Measurements from ENCODE around the gene ZBTB8B. TPM values are rescaled to one million over a fixed set of nuclear protein-coding genes. Genes with fewer than 3 reads are reported as not detected.

ZBTB8B gene
- polyA plus RNA-seq, 1 donor from 2014 or later, result 5.0 TPM

DNA sequence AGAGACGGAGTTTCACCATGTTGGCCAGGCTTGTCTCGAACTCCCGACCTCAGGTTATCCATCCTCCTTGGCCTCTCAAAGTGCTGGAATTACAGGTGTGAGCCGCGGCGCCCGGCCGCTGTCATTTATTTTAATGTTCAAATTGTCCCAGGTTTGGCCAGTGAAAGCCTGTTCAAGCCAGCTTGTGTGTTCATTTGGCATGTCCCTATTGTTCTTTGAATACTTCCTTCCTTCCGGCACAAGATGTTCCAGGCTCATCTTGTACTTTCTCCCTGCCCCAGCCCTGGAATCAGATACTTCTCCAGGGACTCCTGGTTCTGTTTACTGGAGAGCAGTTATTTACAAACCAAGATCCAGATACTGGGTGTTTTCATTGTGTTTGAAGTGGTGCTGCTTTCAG lies 37.0 kb downstream of the ZBTB8B start:
- Histone ChIP-seq H3K9me3 (ENCODE audit: low read length) (no peaks in the 10 kb centered on the region), H3K9me2 (ENCODE audit: insufficient read depth, low read length) (no peaks in the 10 kb centered on the region), H3K27me3 (ENCODE audit: insufficient read depth, low read depth, low read length) (no peaks in the 10 kb centered on the region), H3F3A (ENCODE audit: insufficient read depth, low read length, poor library complexity, severe bottlenecking) (no peaks in the 10 kb centered on the region), H3K27ac (ENCODE audit: low read length) (no peak overlapping the region), H3K36me3 (ENCODE audit: insufficient read depth, low read length) (no peaks in the 10 kb centered on the region), H2AFZ (ENCODE audit: low read depth, low read length) (no peak overlapping the region), H3K79me2 (replicated peaks; ENCODE audit: insufficient read depth, low read length) (no peaks in the 10 kb centered on the region), H4K20me1 (ENCODE audit: insufficient read depth) (no peaks in the 10 kb centered on the region), H3K4me3 (ENCODE audit: low read length) (no peak overlapping the region), H3K4me2 (ENCODE audit: low read length) (no peak overlapping the region), H3K9ac (ENCODE audit: low read length) (no peak overlapping the region)
- no peak for TF ChIP-seq EZH2 (IDR thresholded peaks at IDR 0.05; ENCODE audit: borderline replicate concordance, insufficient read depth, low read length, poor library complexity, severe bottlenecking)
- TF ChIP-seq TAF1 (IDR thresholded peaks at IDR 0.05; ENCODE audit: low read depth), result no peak
- no peak for TF ChIP-seq EP300 (conservative IDR thresholded peaks at IDR 0.05; ENCODE audit: poor library complexity, severe bottlenecking)
- TF ChIP-seq, protein P1, sequence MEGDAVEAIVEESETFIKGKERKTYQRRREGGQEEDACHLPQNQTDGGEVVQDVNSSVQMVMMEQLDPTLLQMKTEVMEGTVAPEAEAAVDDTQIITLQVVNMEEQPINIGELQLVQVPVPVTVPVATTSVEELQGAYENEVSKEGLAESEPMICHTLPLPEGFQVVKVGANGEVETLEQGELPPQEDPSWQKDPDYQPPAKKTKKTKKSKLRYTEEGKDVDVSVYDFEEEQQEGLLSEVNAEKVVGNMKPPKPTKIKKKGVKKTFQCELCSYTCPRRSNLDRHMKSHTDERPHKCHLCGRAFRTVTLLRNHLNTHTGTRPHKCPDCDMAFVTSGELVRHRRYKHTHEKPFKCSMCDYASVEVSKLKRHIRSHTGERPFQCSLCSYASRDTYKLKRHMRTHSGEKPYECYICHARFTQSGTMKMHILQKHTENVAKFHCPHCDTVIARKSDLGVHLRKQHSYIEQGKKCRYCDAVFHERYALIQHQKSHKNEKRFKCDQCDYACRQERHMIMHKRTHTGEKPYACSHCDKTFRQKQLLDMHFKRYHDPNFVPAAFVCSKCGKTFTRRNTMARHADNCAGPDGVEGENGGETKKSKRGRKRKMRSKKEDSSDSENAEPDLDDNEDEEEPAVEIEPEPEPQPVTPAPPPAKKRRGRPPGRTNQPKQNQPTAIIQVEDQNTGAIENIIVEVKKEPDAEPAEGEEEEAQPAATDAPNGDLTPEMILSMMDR (IDR thresholded peaks at IDR 0.05; ENCODE audit: poor library complexity, severe bottlenecking), result no peak
- TF ChIP-seq RAD21 (conservative IDR thresholded peaks at IDR 0.05), result no peak
- TF ChIP-seq MXI1 (conservative IDR thresholded peaks at IDR 0.05; ENCODE audit: poor library complexity, severe bottlenecking), result no peak
- no peak for TF ChIP-seq POLR2AphosphoS5 (IDR thresholded peaks at IDR 0.05)
- no peak for TF ChIP-seq SMC3 (conservative IDR thresholded peaks at IDR 0.05; ENCODE audit: poor library complexity)
- TF ChIP-seq, protein P2, sequence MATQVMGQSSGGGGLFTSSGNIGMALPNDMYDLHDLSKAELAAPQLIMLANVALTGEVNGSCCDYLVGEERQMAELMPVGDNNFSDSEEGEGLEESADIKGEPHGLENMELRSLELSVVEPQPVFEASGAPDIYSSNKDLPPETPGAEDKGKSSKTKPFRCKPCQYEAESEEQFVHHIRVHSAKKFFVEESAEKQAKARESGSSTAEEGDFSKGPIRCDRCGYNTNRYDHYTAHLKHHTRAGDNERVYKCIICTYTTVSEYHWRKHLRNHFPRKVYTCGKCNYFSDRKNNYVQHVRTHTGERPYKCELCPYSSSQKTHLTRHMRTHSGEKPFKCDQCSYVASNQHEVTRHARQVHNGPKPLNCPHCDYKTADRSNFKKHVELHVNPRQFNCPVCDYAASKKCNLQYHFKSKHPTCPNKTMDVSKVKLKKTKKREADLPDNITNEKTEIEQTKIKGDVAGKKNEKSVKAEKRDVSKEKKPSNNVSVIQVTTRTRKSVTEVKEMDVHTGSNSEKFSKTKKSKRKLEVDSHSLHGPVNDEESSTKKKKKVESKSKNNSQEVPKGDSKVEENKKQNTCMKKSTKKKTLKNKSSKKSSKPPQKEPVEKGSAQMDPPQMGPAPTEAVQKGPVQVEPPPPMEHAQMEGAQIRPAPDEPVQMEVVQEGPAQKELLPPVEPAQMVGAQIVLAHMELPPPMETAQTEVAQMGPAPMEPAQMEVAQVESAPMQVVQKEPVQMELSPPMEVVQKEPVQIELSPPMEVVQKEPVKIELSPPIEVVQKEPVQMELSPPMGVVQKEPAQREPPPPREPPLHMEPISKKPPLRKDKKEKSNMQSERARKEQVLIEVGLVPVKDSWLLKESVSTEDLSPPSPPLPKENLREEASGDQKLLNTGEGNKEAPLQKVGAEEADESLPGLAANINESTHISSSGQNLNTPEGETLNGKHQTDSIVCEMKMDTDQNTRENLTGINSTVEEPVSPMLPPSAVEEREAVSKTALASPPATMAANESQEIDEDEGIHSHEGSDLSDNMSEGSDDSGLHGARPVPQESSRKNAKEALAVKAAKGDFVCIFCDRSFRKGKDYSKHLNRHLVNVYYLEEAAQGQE (IDR thresholded peaks at IDR 0.05; ENCODE audit: borderline replicate concordance), result no peak

DNA sequence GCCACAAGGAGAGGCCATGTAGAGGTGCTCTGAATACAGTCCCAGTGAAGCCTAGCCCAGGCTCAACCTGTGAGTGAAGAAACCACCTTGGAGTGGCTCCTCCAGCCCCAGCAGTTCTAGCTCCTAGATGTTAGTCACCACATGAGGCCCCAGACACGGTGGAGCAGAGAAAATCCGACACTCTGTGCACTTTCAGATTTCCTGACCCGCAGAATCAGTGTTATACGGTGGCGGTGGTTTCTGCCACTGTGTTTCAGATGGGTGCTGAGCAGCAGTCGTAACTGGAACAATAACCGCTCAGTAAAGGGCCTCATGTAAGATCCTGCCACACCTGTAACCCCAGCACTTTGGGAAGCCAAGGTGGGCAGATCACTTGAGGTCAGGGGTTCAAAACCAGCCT lies 38.3 kb downstream of the ZBTB8B start:
- H3K27ac ChIP-seq (ENCODE audit: low read length), result no peak overlapping the region
- no peaks in the 10 kb centered on the region for H3K36me3 ChIP-seq (ENCODE audit: insufficient read depth, low read length)
- H2AFZ ChIP-seq (ENCODE audit: low read depth, low read length), result no peak overlapping the region
- no peaks in the 10 kb centered on the region for H3K9me2 ChIP-seq (ENCODE audit: insufficient read depth, low read length)
- H4K20me1 ChIP-seq (ENCODE audit: insufficient read depth), result no peaks in the 10 kb centered on the region
- no peaks in the 10 kb centered on the region for H3K9me3 ChIP-seq (ENCODE audit: low read length)
- H3K9ac ChIP-seq (ENCODE audit: low read length), result no peak overlapping the region
- no peaks in the 10 kb centered on the region for H3F3A ChIP-seq (ENCODE audit: insufficient read depth, low read length, poor library complexity, severe bottlenecking)
- TF ChIP-seq TAF1 (IDR thresholded peaks at IDR 0.05; ENCODE audit: low read depth), result no peak
- TF ChIP-seq EP300 (conservative IDR thresholded peaks at IDR 0.05; ENCODE audit: poor library complexity, severe bottlenecking), result no peak
- no peak for TF ChIP-seq EZH2 (IDR thresholded peaks at IDR 0.05; ENCODE audit: borderline replicate concordance, insufficient read depth, low read length, poor library complexity, severe bottlenecking)
- no peak for TF ChIP-seq POLR2AphosphoS5 (IDR thresholded peaks at IDR 0.05)
- no peak for TF ChIP-seq SMC3 (conservative IDR thresholded peaks at IDR 0.05; ENCODE audit: poor library complexity)
- TF ChIP-seq, protein P1 (IDR thresholded peaks at IDR 0.05; ENCODE audit: poor library complexity, severe bottlenecking), result no peak
- no peak for TF ChIP-seq RAD21 (conservative IDR thresholded peaks at IDR 0.05)
- TF ChIP-seq, protein P2 (IDR thresholded peaks at IDR 0.05; ENCODE audit: borderline replicate concordance), result no peak
- no peak for TF ChIP-seq MXI1 (conservative IDR thresholded peaks at IDR 0.05; ENCODE audit: poor library complexity, severe bottlenecking)
- H3K4me2 ChIP-seq (ENCODE audit: low read length), result no peak overlapping the region
- H3K27me3 ChIP-seq (ENCODE audit: insufficient read depth, low read depth, low read length), result no peaks in the 10 kb centered on the region
- no peaks in the 10 kb centered on the region for H3K79me2 ChIP-seq (replicated peaks; ENCODE audit: insufficient read depth, low read length)
- H3K4me3 ChIP-seq (ENCODE audit: low read length), result no peak overlapping the region

Data from neural cell (in vitro differentiated cells).